ENCODE results near the gene FRMD4A. TPM values are rescaled to one million over a fixed set of nuclear protein-coding genes. Genes with fewer than 3 reads are reported as not detected.

FRMD4A gene
- total RNA-seq, 4 donors from 2014 or later = 5.6 to 34.1 (median 19.4) TPM

DNA sequence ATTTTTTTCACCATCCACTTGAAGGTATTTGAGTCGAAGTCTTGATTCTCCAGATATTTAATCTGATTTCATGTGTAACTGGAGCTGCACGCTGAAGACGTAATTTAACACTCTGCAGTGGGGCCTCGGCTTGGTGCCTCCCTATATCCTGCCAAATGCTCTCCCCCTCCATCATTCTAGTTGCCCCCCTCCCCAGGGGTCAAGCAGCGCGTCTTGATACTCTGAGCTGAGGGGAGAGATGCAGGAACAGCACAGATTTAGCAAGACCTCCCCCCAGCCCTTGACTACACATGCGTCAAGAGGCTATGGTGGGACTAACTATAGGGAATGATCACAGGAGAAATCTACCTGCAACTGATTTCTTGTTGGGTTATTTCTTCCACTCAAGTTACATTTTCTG, 658.2 kb downstream of the FRMD4A start:
- H3K27ac ChIP-seq = no peak overlapping the region
- TF ChIP-seq POLR2A (IDR thresholded peaks at IDR 0.05) = no peak
- TF ChIP-seq, protein P1, sequence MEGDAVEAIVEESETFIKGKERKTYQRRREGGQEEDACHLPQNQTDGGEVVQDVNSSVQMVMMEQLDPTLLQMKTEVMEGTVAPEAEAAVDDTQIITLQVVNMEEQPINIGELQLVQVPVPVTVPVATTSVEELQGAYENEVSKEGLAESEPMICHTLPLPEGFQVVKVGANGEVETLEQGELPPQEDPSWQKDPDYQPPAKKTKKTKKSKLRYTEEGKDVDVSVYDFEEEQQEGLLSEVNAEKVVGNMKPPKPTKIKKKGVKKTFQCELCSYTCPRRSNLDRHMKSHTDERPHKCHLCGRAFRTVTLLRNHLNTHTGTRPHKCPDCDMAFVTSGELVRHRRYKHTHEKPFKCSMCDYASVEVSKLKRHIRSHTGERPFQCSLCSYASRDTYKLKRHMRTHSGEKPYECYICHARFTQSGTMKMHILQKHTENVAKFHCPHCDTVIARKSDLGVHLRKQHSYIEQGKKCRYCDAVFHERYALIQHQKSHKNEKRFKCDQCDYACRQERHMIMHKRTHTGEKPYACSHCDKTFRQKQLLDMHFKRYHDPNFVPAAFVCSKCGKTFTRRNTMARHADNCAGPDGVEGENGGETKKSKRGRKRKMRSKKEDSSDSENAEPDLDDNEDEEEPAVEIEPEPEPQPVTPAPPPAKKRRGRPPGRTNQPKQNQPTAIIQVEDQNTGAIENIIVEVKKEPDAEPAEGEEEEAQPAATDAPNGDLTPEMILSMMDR (IDR thresholded peaks at IDR 0.05) = no peak

DNA sequence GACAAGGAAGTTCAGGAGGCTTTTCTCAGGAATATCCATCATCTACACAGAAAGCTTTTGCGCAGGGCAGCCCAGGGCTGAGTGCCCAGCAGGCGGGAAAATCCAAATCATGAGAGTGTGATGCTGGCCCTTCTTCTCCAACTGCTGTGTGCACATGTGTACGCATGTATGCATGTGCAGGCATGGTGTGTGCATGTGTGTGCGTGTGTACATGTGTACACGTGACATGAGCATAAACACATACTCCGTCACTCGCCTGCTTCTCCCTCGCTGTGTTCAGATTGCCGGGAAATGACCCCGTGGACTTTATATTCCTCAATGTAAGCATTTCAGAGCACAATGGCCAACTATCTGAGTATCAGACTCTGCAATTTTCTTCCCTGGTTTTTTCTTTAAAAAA, 658.8 kb downstream of the FRMD4A start:
- H3K27ac ChIP-seq = no peak overlapping the region
- no peaks in the 10 kb centered on the region for H3K36me3 ChIP-seq
- no peaks in the 10 kb centered on the region for H3K9me3 ChIP-seq
- intact Hi-C loops (cut with DNase I; ENCODE audit: low total_unique reads) = no loop called here
- TF ChIP-seq, protein P1 (IDR thresholded peaks at IDR 0.05) = no peak
- TF ChIP-seq POLR2A (IDR thresholded peaks at IDR 0.05) = no peak
- no peak overlapping the region for H3K4me3 ChIP-seq
- no peak for DNase-seq
- H3K4me1 ChIP-seq = no peaks in the 10 kb centered on the region
- H3K27me3 ChIP-seq = no peaks in the 10 kb centered on the region

More for the DNA sequence above, 658.2 kb downstream of the FRMD4A start:
- H3K4me3 ChIP-seq = no peak overlapping the region
- no peaks in the 10 kb centered on the region for H3K36me3 ChIP-seq
- intact Hi-C loops (cut with DNase I; ENCODE audit: low total_unique reads) = no loop called here
- H3K4me1 ChIP-seq = no peaks in the 10 kb centered on the region
- no peaks in the 10 kb centered on the region for H3K27me3 ChIP-seq
- DNase-seq = no peak
- no peaks in the 10 kb centered on the region for H3K9me3 ChIP-seq

DNA sequence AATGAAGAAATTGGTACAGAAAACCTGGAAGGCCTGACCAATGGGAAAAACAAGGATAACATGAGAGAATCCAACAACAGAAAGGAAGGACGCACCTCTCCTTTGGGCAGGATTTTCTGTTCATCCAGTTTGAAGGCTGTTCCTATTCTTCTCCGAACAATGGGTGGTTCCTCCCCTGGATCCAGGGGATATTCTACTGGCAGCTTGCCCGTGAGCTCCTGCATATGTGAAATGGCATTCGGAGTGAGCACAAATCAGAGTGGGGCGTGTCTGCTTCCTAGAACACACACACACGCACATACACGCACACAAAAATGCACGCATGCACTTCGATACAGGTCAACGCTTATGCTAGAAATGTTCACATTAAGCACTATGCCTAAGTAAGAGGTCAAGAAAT, 660.4 kb downstream of the FRMD4A start:
- Histone ChIP-seq H3K9me3 (no peaks in the 10 kb centered on the region), H3K27me3 (no peaks in the 10 kb centered on the region), H3K27ac (no peak overlapping the region), H3K36me3 (no peaks in the 10 kb centered on the region), H3K4me3 (no peak overlapping the region), H3K4me1 (no peaks in the 10 kb centered on the region)
- TF ChIP-seq, protein P1 (IDR thresholded peaks at IDR 0.05) = no peak
- no peak for TF ChIP-seq POLR2A (IDR thresholded peaks at IDR 0.05)
- intact Hi-C loops (cut with DNase I; ENCODE audit: low total_unique reads) = no loop called here
- DNase-seq = no peak

DNA sequence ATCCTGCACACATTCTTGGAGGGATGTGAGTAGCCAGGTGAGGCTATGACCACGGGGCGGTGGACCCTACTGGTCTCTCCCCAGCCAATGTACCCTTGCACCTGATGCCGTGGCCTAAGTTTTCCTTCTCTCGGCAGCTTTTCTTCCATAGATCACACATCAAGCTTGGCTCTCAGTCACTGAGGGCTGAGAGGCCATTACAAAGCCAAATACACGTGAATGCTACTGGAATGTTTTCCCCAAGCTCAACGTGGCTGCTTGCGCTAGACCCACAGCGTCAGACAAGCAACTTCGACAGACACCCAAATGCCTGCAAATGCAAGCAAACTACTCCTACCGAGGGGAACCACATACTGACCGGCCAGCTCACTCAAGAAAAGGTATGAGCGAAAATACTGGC, 660.8 kb downstream of the FRMD4A start:
- Histone ChIP-seq H3K36me3 (no peaks in the 10 kb centered on the region), H3K27me3 (no peaks in the 10 kb centered on the region), H3K4me1 (no peaks in the 10 kb centered on the region), H3K4me3 (no peak overlapping the region), H3K27ac (no peak overlapping the region), H3K9me3 (no peaks in the 10 kb centered on the region)
- intact Hi-C loops (cut with DNase I; ENCODE audit: low total_unique reads) = no loop called here
- DNase-seq = no peak
- TF ChIP-seq, protein P1 (IDR thresholded peaks at IDR 0.05) = no peak
- TF ChIP-seq POLR2A (IDR thresholded peaks at IDR 0.05) = no peak

DNA sequence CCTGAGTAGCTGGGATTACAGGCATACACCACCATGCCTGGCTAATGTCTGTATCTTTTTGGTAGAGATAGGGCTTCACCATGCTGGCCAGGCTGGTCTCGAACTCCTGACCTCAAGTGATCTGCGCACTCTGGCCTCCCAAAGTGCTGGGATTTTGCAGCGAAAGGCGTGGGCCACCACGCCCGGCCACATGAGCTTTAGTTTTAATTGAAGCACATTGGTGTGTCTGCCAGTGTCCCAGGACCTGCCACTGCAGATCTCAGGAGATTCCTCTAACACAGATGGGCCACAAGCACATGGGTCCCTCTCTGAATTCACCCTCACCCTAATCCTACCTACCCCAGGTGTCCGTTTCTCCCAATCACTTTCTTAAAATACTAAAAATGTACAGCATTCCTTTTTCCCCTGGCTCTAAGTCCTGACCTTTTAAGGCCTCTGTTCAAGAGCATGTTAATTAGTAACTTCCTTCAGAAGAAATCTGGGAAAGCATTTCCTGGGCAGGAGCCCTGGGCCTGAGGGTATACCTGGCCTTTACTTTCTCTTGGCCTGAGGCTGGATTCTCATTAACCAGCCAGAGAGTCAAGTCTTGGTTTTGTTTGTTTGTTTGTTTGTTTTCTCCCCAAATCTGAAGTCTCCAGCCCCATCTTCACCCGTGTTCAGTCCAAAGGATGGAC, 661.4 kb downstream of the FRMD4A start:
- Histone ChIP-seq H3K4me3 (no peak overlapping the region), H3K27ac (no peak overlapping the region), H3K27me3 (no peaks in the 10 kb centered on the region), H3K36me3 (no peaks in the 10 kb centered on the region), H3K9me3 (no peaks in the 10 kb centered on the region), H3K4me1 (no peaks in the 10 kb centered on the region)
- intact Hi-C loops (cut with DNase I; ENCODE audit: low total_unique reads) = no loop called here
- no peak for TF ChIP-seq POLR2A (IDR thresholded peaks at IDR 0.05)
- TF ChIP-seq, protein P1 (IDR thresholded peaks at IDR 0.05) = no peak
- DNase-seq = no peak

Data from uterus (tissue), 4 donors.